ENCODE measurements around the gene ENTPD1. TPM values are rescaled to one million over a fixed set of nuclear protein-coding genes. Genes with fewer than 3 reads are reported as not detected.
"Not testable (repeated sequence)": the region's sequence is repeated elsewhere in the genome, so short reads cannot be mapped to it uniquely, and the experiment has no call there.

ENTPD1 gene
- total RNA-seq, 4 donors from 2014 or later = 27.3 to 33.4 (median 31.4) TPM

DNA sequence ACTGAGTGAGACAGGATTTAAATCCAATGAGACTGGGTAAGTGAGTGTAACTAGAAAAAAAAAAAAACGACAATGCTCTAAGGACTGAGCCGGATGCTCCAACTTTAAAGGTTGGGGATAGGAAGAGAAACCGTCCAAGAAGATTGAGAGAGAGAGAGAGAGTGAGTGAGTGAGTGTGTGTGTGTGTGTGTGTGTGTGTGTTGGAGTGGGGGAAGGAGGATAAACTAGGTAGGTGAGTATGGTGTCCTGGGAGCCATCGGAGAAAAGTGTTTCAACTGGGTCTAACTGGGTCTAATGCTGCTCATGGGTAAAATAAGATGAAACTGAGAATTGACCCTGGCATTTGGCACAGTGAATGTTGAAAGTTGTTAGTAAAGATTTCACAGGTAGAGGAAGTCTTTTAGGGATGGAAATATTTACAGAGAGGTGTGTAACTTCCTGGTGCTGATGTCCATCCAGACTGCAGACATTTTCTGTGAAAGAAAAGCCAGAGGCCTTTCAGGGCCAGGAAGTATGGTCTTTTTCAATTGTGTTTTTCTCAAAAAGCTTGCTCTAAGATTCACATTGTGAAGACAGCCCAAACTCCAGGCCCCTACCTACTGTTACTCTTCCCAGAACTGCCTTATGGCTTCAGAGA is 14.2 kb downstream of the ENTPD1 start:
- H3K27ac ChIP-seq (replicated peaks in 1 of 4) = peak overlapping the region in 1 of 4 donors; percentile 16
- H3K4me1 ChIP-seq = peaks cover 0 to 24% (median 14%) of the 10 kb centered on the region in 4 donors
- TF ChIP-seq POLR2AphosphoS5 (IDR thresholded peaks at IDR 0.05) (no peak), EP300 (IDR thresholded peaks at IDR 0.05) (no peak), POLR2A (IDR thresholded peaks at IDR 0.05; ENCODE audit: low read depth) (no peak)
- TF ChIP-seq, protein P1, sequence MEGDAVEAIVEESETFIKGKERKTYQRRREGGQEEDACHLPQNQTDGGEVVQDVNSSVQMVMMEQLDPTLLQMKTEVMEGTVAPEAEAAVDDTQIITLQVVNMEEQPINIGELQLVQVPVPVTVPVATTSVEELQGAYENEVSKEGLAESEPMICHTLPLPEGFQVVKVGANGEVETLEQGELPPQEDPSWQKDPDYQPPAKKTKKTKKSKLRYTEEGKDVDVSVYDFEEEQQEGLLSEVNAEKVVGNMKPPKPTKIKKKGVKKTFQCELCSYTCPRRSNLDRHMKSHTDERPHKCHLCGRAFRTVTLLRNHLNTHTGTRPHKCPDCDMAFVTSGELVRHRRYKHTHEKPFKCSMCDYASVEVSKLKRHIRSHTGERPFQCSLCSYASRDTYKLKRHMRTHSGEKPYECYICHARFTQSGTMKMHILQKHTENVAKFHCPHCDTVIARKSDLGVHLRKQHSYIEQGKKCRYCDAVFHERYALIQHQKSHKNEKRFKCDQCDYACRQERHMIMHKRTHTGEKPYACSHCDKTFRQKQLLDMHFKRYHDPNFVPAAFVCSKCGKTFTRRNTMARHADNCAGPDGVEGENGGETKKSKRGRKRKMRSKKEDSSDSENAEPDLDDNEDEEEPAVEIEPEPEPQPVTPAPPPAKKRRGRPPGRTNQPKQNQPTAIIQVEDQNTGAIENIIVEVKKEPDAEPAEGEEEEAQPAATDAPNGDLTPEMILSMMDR (IDR thresholded peaks at IDR 0.05) = no peak
- no peak for DNase-seq (ENCODE audit: extremely low spot score)
- H3K9me3 ChIP-seq = no peaks in the 10 kb centered on the region
- H3K36me3 ChIP-seq = no peaks in the 10 kb centered on the region
- intact Hi-C loops (cut with DNase I) = no loop called here
- 87% methylated on average over 4 of the region's 4 CpGs for WGBS
- no peak overlapping the region for H3K4me3 ChIP-seq
- no peaks in the 10 kb centered on the region for H3K27me3 ChIP-seq

GRCh38 chr10:95773454-95773853 is 17.5 kb downstream of the ENTPD1 start:
- H3K27me3 ChIP-seq; DNase-seq (ENCODE audit: extremely low spot score); H3K9me3 ChIP-seq; H3K4me1 ChIP-seq; H3K27ac ChIP-seq (replicated peaks in 1 of 4); H3K4me3 ChIP-seq; intact Hi-C loops (cut with DNase I); H3K36me3 ChIP-seq: not testable (repeated sequence)
- 64% methylated on average over 2 of the region's 2 CpGs for WGBS

DNA sequence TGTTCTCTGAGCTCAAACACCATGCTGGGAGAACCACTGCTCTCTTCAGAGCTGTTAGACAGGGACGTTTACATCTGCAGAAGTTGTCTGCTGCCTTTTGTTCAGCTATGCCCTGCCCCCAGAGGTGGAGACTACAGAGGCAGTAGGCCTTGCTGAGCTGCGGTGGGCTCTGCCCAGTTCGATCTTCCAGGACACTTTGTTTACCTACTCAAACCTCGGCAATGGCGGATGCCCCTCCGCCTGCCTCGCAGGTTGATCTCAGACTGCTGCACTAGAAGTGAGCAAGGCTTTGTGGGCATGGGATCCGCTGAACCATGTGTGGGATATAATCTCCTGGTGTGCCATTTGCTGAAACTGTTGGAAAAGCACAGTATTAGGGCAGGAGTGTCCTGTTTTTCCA is 21.7 kb downstream of the ENTPD1 start:
- intact Hi-C loops (cut with DNase I); H3K27ac ChIP-seq (replicated peaks in 1 of 4); DNase-seq (ENCODE audit: extremely low spot score); H3K27me3 ChIP-seq; H3K36me3 ChIP-seq; H3K4me3 ChIP-seq; H3K9me3 ChIP-seq: not testable (repeated sequence)
- peaks cover 0 to 17% (median 10%) of the 10 kb centered on the region in 4 donors for H3K4me1 ChIP-seq
- WGBS = 91% methylated on average over 6 of the region's 8 CpGs

DNA sequence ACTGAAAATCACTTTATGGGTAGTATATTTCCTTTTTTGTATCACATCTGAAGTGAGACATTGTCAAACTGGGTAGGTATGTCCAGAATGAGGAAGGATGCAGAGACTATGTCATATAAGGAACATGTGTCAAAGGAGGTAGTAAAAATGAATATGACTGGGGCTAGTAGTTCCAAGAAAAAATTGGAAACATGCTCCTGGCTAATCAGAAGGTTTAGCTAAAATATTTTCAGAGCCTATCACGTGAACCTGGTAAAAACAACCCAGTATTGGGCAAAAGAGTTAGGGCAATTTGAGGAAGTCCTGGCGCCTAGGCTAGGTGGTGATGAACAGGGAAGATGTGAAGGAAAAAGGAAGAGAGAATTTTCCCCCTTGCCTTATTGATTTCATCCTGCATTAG is 26.4 kb downstream of the ENTPD1 start:
- WGBS = 66% methylated on average over 2 of the region's 2 CpGs
- Histone ChIP-seq H3K27me3 (no peaks in the 10 kb centered on the region), H3K4me1 (peaks cover 0 to 45% (median 30%) of the 10 kb centered on the region in 4 donors), H3K27ac (replicated peaks in 1 of 4) (no peak overlapping the region), H3K4me3 (no peak overlapping the region), H3K36me3 (no peaks in the 10 kb centered on the region), H3K9me3 (peaks cover 0 to 5% (median 0%) of the 10 kb centered on the region in 4 donors)
- TF ChIP-seq POLR2AphosphoS5 (IDR thresholded peaks at IDR 0.05) (no peak), EP300 (IDR thresholded peaks at IDR 0.05) (no peak), POLR2A (IDR thresholded peaks at IDR 0.05; ENCODE audit: low read depth) (no peak)
- TF ChIP-seq, protein P1 (IDR thresholded peaks at IDR 0.05) = no peak
- DNase-seq (ENCODE audit: extremely low spot score) = no peak
- intact Hi-C loops (cut with DNase I) = no loop called here

GRCh38 chr10:95783741-95784140 is 27.8 kb downstream of the ENTPD1 start:
- Histone ChIP-seq H3K36me3 (no peaks in the 10 kb centered on the region), H3K4me3 (no peak overlapping the region), H3K27ac (replicated peaks in 1 of 4) (no peak overlapping the region), H3K4me1 (peaks cover 0 to 45% (median 33%) of the 10 kb centered on the region in 4 donors), H3K9me3 (no peaks in the 10 kb centered on the region), H3K27me3 (no peaks in the 10 kb centered on the region)
- WGBS = 54% methylated on average over 3 of the region's 3 CpGs
- intact Hi-C loops (cut with DNase I) = no loop called here
- TF ChIP-seq POLR2A (IDR thresholded peaks at IDR 0.05; ENCODE audit: low read depth) = no peak
- TF ChIP-seq, protein P1 (IDR thresholded peaks at IDR 0.05) = no peak
- TF ChIP-seq POLR2AphosphoS5 (IDR thresholded peaks at IDR 0.05) = no peak
- no peak for TF ChIP-seq EP300 (IDR thresholded peaks at IDR 0.05)
- no peak for DNase-seq (ENCODE audit: extremely low spot score)

All from esophagus muscularis mucosa (tissue), 4 donors.